HepG2 (cell line): ENCODE data around the gene TOB1. TPM values are rescaled to one million over a fixed set of nuclear protein-coding genes. Genes with fewer than 3 reads are reported as not detected.
A peak's percentile ranks its signal among the peaks of the same experiment; 100 is the strongest.

ENCODE experiments used
- ARID4A ChIP-seq: sonication (generic); formaldehyde crosslinking; IDR thresholded peaks from 2 replicates; pipeline ENCODE4 v1.5.0; 2020; ENCODE audit warnings: mild to moderate bottlenecking, missing genetic modification reagents, borderline replicate concordance
- CREM ChIP-seq, 2 experiments: sonication (generic) in 1 of 2; formaldehyde crosslinking in 1 of 2; IDR thresholded peaks; 2 replicates each; pipeline versions ENCODE4 v1.4.0 to v1.6.1; 2016 to 2020; ENCODE audit warnings: antibody characterized with exemption in 1 of 2, mild to moderate bottlenecking in 1 of 2, missing genetic modification reagents in 1 of 2
- KLF11 ChIP-seq: IDR thresholded peaks from 2 replicates; pipeline ENCODE4 v1.6.1; 2016; ENCODE audit warnings: missing compliant biosample characterization
- MTF2 ChIP-seq: sonication (generic); formaldehyde crosslinking; IDR thresholded peaks from 2 replicates; pipeline ENCODE4 v1.5.0; 2020; ENCODE audit warnings: missing genetic modification reagents, borderline replicate concordance
- NFE2L1 ChIP-seq: sonication (generic); formaldehyde crosslinking; IDR thresholded peaks from 2 replicates; pipeline ENCODE4 v1.4.0; 2020; ENCODE audit warnings: missing genetic modification reagents, mild to moderate bottlenecking, borderline replicate concordance
- NKX3-1 ChIP-seq: sonication (generic); formaldehyde crosslinking; IDR thresholded peaks from 2 replicates; pipeline ENCODE4 v1.5.0; 2020; ENCODE audit warnings: missing genetic modification reagents
- SIX4 ChIP-seq: sonication (generic); formaldehyde crosslinking; IDR thresholded peaks from 2 replicates; pipeline ENCODE4 v1.4.0; 2020; ENCODE audit warnings: missing genetic modification reagents
- TBL1XR1 ChIP-seq: fragments of 150-350 bp; IDR thresholded peaks from 2 replicates; pipeline ENCODE4 v1.6.1; 2014; ENCODE audit warnings: borderline replicate concordance, low read length; ENCODE audit not compliant: partially characterized antibody
- TEF ChIP-seq: sonication (generic); formaldehyde crosslinking; IDR thresholded peaks from 2 replicates; pipeline ENCODE4 v1.5.0; 2020; ENCODE audit warnings: missing genetic modification reagents
- U2AF1 ChIP-seq: fragments of 200-400 bp; formaldehyde crosslinking; optimal IDR thresholded peaks from 2 replicates; pipeline ENCODE3; 2017; ENCODE audit warnings: mild to moderate bottlenecking, low read depth, low read length
- ZBTB26 ChIP-seq: IDR thresholded peaks from 2 replicates; pipeline ENCODE4 v1.6.1; 2016; ENCODE audit warnings: missing compliant biosample characterization, missing genetic modification reagents, borderline replicate concordance
- ZNF121 ChIP-seq: sonication (generic); formaldehyde crosslinking; IDR thresholded peaks from 2 replicates; pipeline ENCODE4 v1.5.0; 2020; ENCODE audit warnings: mild to moderate bottlenecking, missing genetic modification reagents
- ZNF263 ChIP-seq: sonication (generic); formaldehyde crosslinking; IDR thresholded peaks from 2 replicates; pipeline ENCODE4 v1.4.0; 2020; ENCODE audit warnings: missing genetic modification reagents
- ZNF296 ChIP-seq: sonication (generic); formaldehyde crosslinking; conservative IDR thresholded peaks from 2 replicates; pipeline ENCODE4 v1.5.0; 2020; ENCODE audit warnings: mild to moderate bottlenecking, missing genetic modification reagents
- ZNF367 ChIP-seq: sonication (generic); formaldehyde crosslinking; IDR thresholded peaks from 2 replicates; pipeline ENCODE4 v1.4.0; 2020; ENCODE audit warnings: missing genetic modification reagents, borderline replicate concordance
- ZNF513 ChIP-seq: sonication (generic); formaldehyde crosslinking; conservative IDR thresholded peaks from 2 replicates; pipeline ENCODE4 v1.5.0; 2020; ENCODE audit warnings: missing genetic modification reagents
- ZNF543 ChIP-seq: sonication (generic); formaldehyde crosslinking; IDR thresholded peaks from 2 replicates; pipeline ENCODE4 v1.4.0; 2020; ENCODE audit warnings: mild to moderate bottlenecking, missing genetic modification reagents
- ZNF569 ChIP-seq: sonication (generic); formaldehyde crosslinking; IDR thresholded peaks from 2 replicates; pipeline ENCODE4 v1.5.0; 2020; ENCODE audit warnings: mild to moderate bottlenecking, missing genetic modification reagents, moderate library complexity, borderline replicate concordance
- ZNF607 ChIP-seq: sonication (generic); formaldehyde crosslinking; IDR thresholded peaks from 2 replicates; pipeline ENCODE4 v1.5.1; 2020; ENCODE audit warnings: missing genetic modification reagents, mild to moderate bottlenecking, borderline replicate concordance
- ZNF709 ChIP-seq: sonication (generic); formaldehyde crosslinking; IDR thresholded peaks from 2 replicates; pipeline ENCODE4 v1.5.0; 2020; ENCODE audit warnings: mild to moderate bottlenecking, missing genetic modification reagents
- ZSCAN20 ChIP-seq: sonication (generic); formaldehyde crosslinking; IDR thresholded peaks from 2 replicates; pipeline ENCODE4 v1.4.0; 2020; ENCODE audit warnings: missing genetic modification reagents, mild to moderate bottlenecking, borderline replicate concordance
- ZSCAN31 ChIP-seq: sonication (generic); formaldehyde crosslinking; IDR thresholded peaks from 2 replicates; pipeline ENCODE4 v1.5.0; 2020; ENCODE audit warnings: low read depth, mild to moderate bottlenecking, missing genetic modification reagents
- polyA plus RNA-seq, 8 experiments: library from polyadenylated mRNA; depleted of rRNA in 3 of 8; stranded (reverse) in 7 of 8; unstranded in 1 of 8; fragments of >200 nt; fragmentation: Illumina TruSeq in 4 of 8; extraction: Trizol in 4 of 8; gene quantifications; 2 replicates each; pipeline versions ENCODE4 v1.2.1 to v1.2.3, GENCODE V29; 2011 to 2016; ENCODE audit warnings: low read depth in 4 of 8, missing spikeins in 1 of 8, mixed read lengths in 1 of 8; ENCODE audit not compliant: insufficient read depth in 1 of 8
- total RNA-seq, 5 experiments: library from RNA; depleted of rRNA; stranded (reverse); fragments of >200 nt; fragmentation: Illumina TruSeq; extraction: Trizol; gene quantifications; 2 replicates each; pipeline ENCODE4 v1.2.3, GENCODE V29; 2016; ENCODE audit warnings: low read depth in 1 of 5

Gene TOB1
- total and polyA plus RNA-seq, 2 of the 13 experiments (the other 11 are each of a cell fraction or from before 2014, with no cell fraction given) = 21.9 to 57.7 TPM

- TF ChIP-seq ARID4A (CRISPR knock-in tag) = peak; percentile 85
- 0 out of 2 replicates have a peak, but pooled peaks have one; percentile 18 for TF ChIP-seq ZNF513
- peak; percentile 29; the same call in 1 of the 2 replicates for TF ChIP-seq ZNF121 (CRISPR knock-in tag)
- 0 out of 2 replicates have a peak, but pooled peaks have one; percentile 56 for TF ChIP-seq ZNF296 (CRISPR knock-in tag)
- TF ChIP-seq TEF (CRISPR knock-in tag) = peak; percentile 86
- TF ChIP-seq ZNF709 (CRISPR knock-in tag) = no peak
- TF ChIP-seq KLF11 = peak; percentile 97
- peak; percentile 98; the same call in 1 of the 2 replicates for TF ChIP-seq ZSCAN31 (CRISPR knock-in tag)
- TF ChIP-seq SIX4 = peak; percentile 76; the same call in 1 of the 2 replicates
- peak; percentile 77; the same call in 1 of the 2 replicates for TF ChIP-seq ZNF367
- TF ChIP-seq ZNF263 (CRISPR knock-in tag) = peak; percentile 61
- peak; percentile 90 for TF ChIP-seq TBL1XR1
- no peak for TF ChIP-seq U2AF1
- 0 out of 2 replicates have a peak, but pooled peaks have one; percentile 17 for TF ChIP-seq MTF2
- peak; percentile 78 for TF ChIP-seq ZNF543 (CRISPR knock-in tag)
- TF ChIP-seq ZNF607 (CRISPR knock-in tag) = peak; percentile 93
- peak; percentile 38 for TF ChIP-seq CREM (IDR thresholded peaks at IDR 0.05)
- peak; percentile 49 for TF ChIP-seq CREM (CRISPR knock-in tag; IDR thresholded peaks at IDR 0.05)
- TF ChIP-seq ZBTB26 (CRISPR knock-in tag) = peak; percentile 93
- TF ChIP-seq NFE2L1 (CRISPR knock-in tag) = no peak
- no peak for TF ChIP-seq ZNF569
- peak; percentile 96 for TF ChIP-seq ZSCAN20 (CRISPR knock-in tag)
- TF ChIP-seq NKX3-1 = peak; percentile 93
Measured at GRCh38 chr17:50866261-50866949, at the start of gene TOB1 (continued).
